ENCODE data around the gene KCNE2. TPM values are rescaled to one million over a fixed set of nuclear protein-coding genes. Genes with fewer than 3 reads are reported as not detected.

The KCNE2 gene, protein sequence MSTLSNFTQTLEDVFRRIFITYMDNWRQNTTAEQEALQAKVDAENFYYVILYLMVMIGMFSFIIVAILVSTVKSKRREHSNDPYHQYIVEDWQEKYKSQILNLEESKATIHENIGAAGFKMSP
- not detected in 2 replicates for total RNA-seq

DNA sequence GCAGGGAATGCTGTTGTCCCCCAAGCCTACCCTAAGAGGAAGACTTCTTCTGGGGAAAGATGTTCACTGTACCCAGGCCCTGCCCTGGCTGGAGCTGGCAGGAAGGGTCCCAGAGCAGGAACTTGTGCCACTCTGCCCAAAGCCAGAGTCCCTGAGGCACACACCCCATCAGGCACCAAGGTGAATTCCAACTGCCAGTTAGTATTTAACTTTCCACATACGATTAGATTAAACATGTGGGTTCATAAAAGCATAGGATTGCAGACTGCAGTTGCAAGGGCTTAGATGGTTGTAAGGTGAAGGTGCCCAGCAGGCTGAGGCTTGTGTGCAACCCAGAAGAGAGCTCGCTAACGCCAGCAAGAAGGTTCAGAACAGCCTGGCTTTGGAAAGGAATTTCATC is at the start of gene KCNE2:
Gene KCNE2, plus strand, starts transcription at position 274 of the 400 bp plus-strand sequence. CDS start 6,473 bp downstream, outside the sequence.
- Mint-ChIP-seq H3K4me3 (no peak within 1 kb of the TSS), H3K27me3 (ENCODE audit: insufficient read depth) (peaks cover 38% of the 10 kb centered on the region), H3K9me3 (no peaks in the 10 kb centered on the region), H3K36me3 (ENCODE audit: low read depth) (no peaks in the 10 kb centered on the region), H3K27ac (no peak within 1 kb of the TSS), H3K4me1 (ENCODE audit: low read depth) (peaks cover 10% of the 10 kb centered on the region)
- no peak for DNase-seq (ENCODE audit: low spot score)
- intact Hi-C loops (cut with micrococcal nuclease), result no loop called here

DNA sequence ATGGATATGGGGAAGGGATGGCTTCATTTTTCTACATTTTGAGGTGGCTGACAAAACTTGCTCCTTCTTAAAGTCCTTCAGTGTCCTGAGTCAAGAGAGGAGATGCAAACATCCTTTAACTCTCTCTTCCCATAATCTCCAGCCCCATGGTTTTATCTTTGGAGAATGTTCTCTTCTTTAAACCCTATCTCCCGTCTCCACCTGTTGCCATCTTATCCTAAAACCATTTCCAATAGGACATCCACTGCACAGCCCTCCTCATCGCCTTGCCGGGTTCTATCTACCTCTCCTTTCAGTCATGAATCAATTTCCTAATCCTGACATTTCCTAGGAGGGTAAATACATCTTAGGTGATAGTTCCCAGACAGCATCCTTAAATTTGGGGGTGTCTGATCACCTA is 44.2 kb upstream of the KCNE2 start:
- intact Hi-C loops (cut with micrococcal nuclease), result no loop called here
- H3K4me3 Mint-ChIP-seq, result no peak overlapping the region
- no peak overlapping the region for H3K27ac Mint-ChIP-seq
- peaks cover 18% of the 10 kb centered on the region for H3K27me3 Mint-ChIP-seq (ENCODE audit: insufficient read depth)
- H3K36me3 Mint-ChIP-seq (ENCODE audit: low read depth), result no peaks in the 10 kb centered on the region
- H3K9me3 Mint-ChIP-seq, result no peaks in the 10 kb centered on the region
- H3K4me1 Mint-ChIP-seq (ENCODE audit: low read depth), result no peaks in the 10 kb centered on the region
- DNase-seq (ENCODE audit: low spot score), result no peak

DNA sequence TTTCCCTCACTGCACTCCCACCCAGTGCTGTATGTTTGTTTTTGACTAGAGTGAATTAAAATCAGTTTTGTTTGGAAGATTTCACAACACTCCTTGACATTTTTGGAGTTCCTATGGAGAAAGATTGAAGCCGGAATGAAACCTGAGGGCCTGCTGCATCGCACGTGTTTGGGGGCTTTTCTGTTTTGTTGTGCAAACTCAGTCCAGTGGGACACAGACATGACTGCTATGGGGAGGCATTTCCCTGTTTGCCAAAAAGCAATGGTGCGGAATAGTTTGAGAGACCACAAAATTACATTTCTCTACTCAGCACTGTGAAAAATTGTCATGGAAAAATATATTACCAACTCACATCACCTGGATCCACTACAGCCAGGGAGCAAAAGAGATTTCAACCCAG is 43.8 kb upstream of the KCNE2 start:
- no peak for DNase-seq (ENCODE audit: low spot score)
- Mint-ChIP-seq H3K27me3 (ENCODE audit: insufficient read depth) (peaks cover 18% of the 10 kb centered on the region), H3K36me3 (ENCODE audit: low read depth) (no peaks in the 10 kb centered on the region), H3K4me1 (ENCODE audit: low read depth) (no peaks in the 10 kb centered on the region), H3K9me3 (no peaks in the 10 kb centered on the region), H3K4me3 (no peak overlapping the region), H3K27ac (no peak overlapping the region)
- intact Hi-C loops (cut with micrococcal nuclease), result no loop called here

GRCh38 chr21:34330055-34330454 is 33.8 kb upstream of the KCNE2 start:
- no peak for DNase-seq (ENCODE audit: low spot score)
- H3K4me1 Mint-ChIP-seq (ENCODE audit: low read depth), result no peaks in the 10 kb centered on the region
- no peak overlapping the region for H3K27ac Mint-ChIP-seq
- H3K9me3 Mint-ChIP-seq, result peaks cover 7% of the 10 kb centered on the region
- H3K36me3 Mint-ChIP-seq (ENCODE audit: low read depth), result no peaks in the 10 kb centered on the region
- H3K27me3 Mint-ChIP-seq (ENCODE audit: insufficient read depth), result peaks cover 12% of the 10 kb centered on the region
- H3K4me3 Mint-ChIP-seq, result no peak overlapping the region
- intact Hi-C loops (cut with micrococcal nuclease), result no loop called here

GRCh38 chr21:34331726-34332125 is 32.1 kb upstream of the KCNE2 start:
- no peaks in the 10 kb centered on the region for H3K4me1 Mint-ChIP-seq (ENCODE audit: low read depth)
- no peak for DNase-seq (ENCODE audit: low spot score)
- H3K36me3 Mint-ChIP-seq (ENCODE audit: low read depth), result no peaks in the 10 kb centered on the region
- peaks cover 7% of the 10 kb centered on the region for H3K27me3 Mint-ChIP-seq (ENCODE audit: insufficient read depth)
- H3K9me3 Mint-ChIP-seq, result peaks cover 7% of the 10 kb centered on the region
- no peak overlapping the region for H3K27ac Mint-ChIP-seq
- H3K4me3 Mint-ChIP-seq, result no peak overlapping the region
- intact Hi-C loops (cut with micrococcal nuclease), result no loop called here

DNA sequence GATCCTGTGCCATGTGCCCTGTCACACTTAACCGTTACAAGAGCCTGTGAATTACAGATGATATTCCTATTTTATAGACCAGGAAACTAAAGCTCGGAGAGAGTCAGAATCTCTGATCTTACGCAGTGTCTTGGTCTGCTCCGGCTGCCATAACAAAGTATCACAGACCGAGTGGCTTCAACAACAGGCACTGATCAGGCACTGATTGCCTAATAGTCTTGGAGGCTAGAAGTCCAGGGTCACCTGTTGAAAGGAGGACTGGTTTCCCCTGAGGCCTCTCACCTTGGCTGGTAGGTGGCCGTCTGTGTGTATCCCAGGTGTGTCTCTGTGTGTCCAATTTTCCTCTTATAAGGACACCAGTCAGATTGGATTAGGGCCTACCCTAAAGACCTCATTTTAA is 31.5 kb upstream of the KCNE2 start:
- Mint-ChIP-seq H3K4me3 (no peak overlapping the region), H3K27me3 (ENCODE audit: insufficient read depth) (peaks cover 8% of the 10 kb centered on the region), H3K27ac (no peak overlapping the region), H3K9me3 (peaks cover 7% of the 10 kb centered on the region), H3K4me1 (ENCODE audit: low read depth) (no peaks in the 10 kb centered on the region), H3K36me3 (ENCODE audit: low read depth) (no peaks in the 10 kb centered on the region)
- intact Hi-C loops (cut with micrococcal nuclease), result no loop called here
- no peak for DNase-seq (ENCODE audit: low spot score)

GRCh38 chr21:34333121-34333739 is 30.6 kb upstream of the KCNE2 start:
- Mint-ChIP-seq H3K27ac (no peak overlapping the region), H3K36me3 (ENCODE audit: low read depth) (no peaks in the 10 kb centered on the region)
- intact Hi-C loops (cut with micrococcal nuclease), result no loop called here

GRCh38 chr21:34335316-34335715 is 28.5 kb upstream of the KCNE2 start:
- intact Hi-C loops (cut with micrococcal nuclease), result no loop called here
- peaks cover 3% of the 10 kb centered on the region for H3K27me3 Mint-ChIP-seq (ENCODE audit: insufficient read depth)
- peaks cover 14% of the 10 kb centered on the region for H3K4me1 Mint-ChIP-seq (ENCODE audit: low read depth)
- no peak overlapping the region for H3K27ac Mint-ChIP-seq
- H3K4me3 Mint-ChIP-seq, result no peak overlapping the region
- H3K9me3 Mint-ChIP-seq, result no peaks in the 10 kb centered on the region
- H3K36me3 Mint-ChIP-seq (ENCODE audit: low read depth), result no peaks in the 10 kb centered on the region
- no peak for DNase-seq (ENCODE audit: low spot score)

More at GRCh38 chr21:34333121-34333739, 30.6 kb upstream of the KCNE2 start:
- H3K9me3 Mint-ChIP-seq, result peaks cover 7% of the 10 kb centered on the region
- H3K4me1 Mint-ChIP-seq (ENCODE audit: low read depth), result peaks cover 8% of the 10 kb centered on the region
- no peak for DNase-seq (ENCODE audit: low spot score)
- peaks cover 3% of the 10 kb centered on the region for H3K27me3 Mint-ChIP-seq (ENCODE audit: insufficient read depth)
- no peak overlapping the region for H3K4me3 Mint-ChIP-seq

DNA sequence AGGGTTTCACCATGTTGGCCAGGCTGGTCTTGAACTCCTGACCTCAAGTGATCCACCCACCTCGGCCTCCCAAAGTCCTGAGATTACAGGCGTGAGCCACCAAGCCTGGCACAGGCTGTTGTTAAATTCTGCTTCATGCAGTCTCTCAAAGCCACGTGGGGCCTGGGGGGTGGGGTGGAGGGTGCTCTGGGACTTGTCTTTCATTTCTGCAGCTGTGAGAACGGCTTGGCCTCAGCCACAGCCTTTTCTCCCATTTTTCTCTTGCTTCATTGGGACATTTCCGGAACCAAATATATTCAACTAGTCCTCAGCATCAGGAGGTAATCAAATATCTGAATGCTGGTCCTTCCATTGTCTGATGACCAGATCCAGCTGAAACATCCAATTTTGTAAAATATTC is 27.6 kb upstream of the KCNE2 start:
- H3K4me3 Mint-ChIP-seq, result no peak overlapping the region
- peaks cover 3% of the 10 kb centered on the region for H3K27me3 Mint-ChIP-seq (ENCODE audit: insufficient read depth)
- no peaks in the 10 kb centered on the region for H3K9me3 Mint-ChIP-seq
- H3K27ac Mint-ChIP-seq, result no peak overlapping the region
- intact Hi-C loops (cut with micrococcal nuclease), result no loop called here
- peaks cover 19% of the 10 kb centered on the region for H3K4me1 Mint-ChIP-seq (ENCODE audit: low read depth)
- DNase-seq (ENCODE audit: low spot score), result no peak
- H3K36me3 Mint-ChIP-seq (ENCODE audit: low read depth), result no peaks in the 10 kb centered on the region

DNA sequence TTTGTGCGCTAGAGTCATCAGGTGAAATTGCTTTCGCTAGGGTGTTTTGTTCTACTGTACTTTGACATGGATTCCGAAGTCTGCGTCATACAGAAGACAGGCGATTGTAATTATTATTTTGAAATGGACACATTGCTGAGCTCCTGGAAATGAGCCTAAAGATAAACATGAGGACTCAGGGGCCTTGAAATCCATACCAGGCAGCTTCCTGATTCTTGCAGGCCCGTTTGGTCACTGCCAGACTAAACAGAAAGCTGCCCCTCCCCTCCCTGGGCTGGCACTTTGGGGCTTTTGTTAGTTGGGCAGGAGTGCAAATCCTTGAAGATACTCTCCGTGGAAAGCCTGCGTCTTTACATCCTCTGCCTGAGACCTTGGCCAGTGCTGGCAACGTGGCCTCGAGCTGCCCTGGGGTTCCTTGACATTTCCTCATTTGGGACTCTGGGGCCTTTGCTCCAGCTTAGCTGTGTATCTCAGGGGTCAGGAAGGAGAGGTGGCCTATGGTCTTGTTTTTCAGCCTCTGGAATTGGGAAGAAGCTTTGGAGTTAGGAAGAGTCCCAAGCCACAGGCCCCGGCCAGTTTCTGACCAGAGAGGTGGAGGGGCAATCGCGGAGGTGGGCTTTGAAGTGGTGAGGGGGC is 26.9 kb upstream of the KCNE2 start:
- Mint-ChIP-seq H3K4me1 (ENCODE audit: low read depth) (peaks cover 19% of the 10 kb centered on the region), H3K27me3 (ENCODE audit: insufficient read depth) (peaks cover 3% of the 10 kb centered on the region), H3K27ac (no peak overlapping the region), H3K4me3 (no peak overlapping the region), H3K36me3 (ENCODE audit: low read depth) (no peaks in the 10 kb centered on the region), H3K9me3 (no peaks in the 10 kb centered on the region)
- no peak for DNase-seq (ENCODE audit: low spot score)
- intact Hi-C loops (cut with micrococcal nuclease), result no loop called here

DNA sequence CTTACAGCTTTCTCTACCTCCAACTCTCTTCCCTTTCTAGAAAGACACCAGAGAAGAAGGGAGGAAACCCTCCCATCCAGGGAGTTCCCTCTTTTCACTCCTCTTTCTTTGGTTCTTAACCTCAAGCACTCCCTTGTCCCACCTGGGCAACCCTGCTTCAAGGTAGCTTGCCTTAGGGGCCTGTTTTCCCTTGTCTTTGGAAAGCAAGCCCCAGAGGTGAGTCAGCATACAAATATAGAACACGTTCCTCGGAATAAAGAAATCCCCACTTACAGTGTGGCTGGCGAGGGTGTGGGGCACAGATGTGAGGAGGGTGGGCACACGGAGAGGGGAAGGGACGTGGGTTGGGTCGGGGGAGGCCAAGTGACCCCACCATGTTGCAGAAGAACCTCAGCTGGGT is 26.1 kb upstream of the KCNE2 start:
- no peak for DNase-seq (ENCODE audit: low spot score)
- H3K9me3 Mint-ChIP-seq, result no peaks in the 10 kb centered on the region
- peaks cover 7% of the 10 kb centered on the region for H3K27me3 Mint-ChIP-seq (ENCODE audit: insufficient read depth)
- H3K4me1 Mint-ChIP-seq (ENCODE audit: low read depth), result peaks cover 19% of the 10 kb centered on the region
- intact Hi-C loops (cut with micrococcal nuclease), result no loop called here
- H3K36me3 Mint-ChIP-seq (ENCODE audit: low read depth), result no peaks in the 10 kb centered on the region
- H3K4me3 Mint-ChIP-seq, result no peak overlapping the region
- no peak overlapping the region for H3K27ac Mint-ChIP-seq

- Mint-ChIP-seq H3K27ac (no peak overlapping the region), H3K9me3 (no peaks in the 10 kb centered on the region), H3K4me1 (ENCODE audit: low read depth) (peaks cover 19% of the 10 kb centered on the region), H3K27me3 (ENCODE audit: insufficient read depth) (peaks cover 7% of the 10 kb centered on the region), H3K4me3 (no peak overlapping the region), H3K36me3 (ENCODE audit: low read depth) (no peaks in the 10 kb centered on the region)
- DNase-seq (ENCODE audit: low spot score), result no peak
- intact Hi-C loops (cut with micrococcal nuclease), result no loop called here
Observed at GRCh38 chr21:34338226-34338625, 25.6 kb upstream of the KCNE2 start.

GRCh38 chr21:34340061-34340460 is 23.7 kb upstream of the KCNE2 start:
- DNase-seq (ENCODE audit: low spot score), result no peak
- no peaks in the 10 kb centered on the region for H3K9me3 Mint-ChIP-seq
- H3K36me3 Mint-ChIP-seq (ENCODE audit: low read depth), result no peaks in the 10 kb centered on the region
- peaks cover 12% of the 10 kb centered on the region for H3K27me3 Mint-ChIP-seq (ENCODE audit: insufficient read depth)
- peaks cover 19% of the 10 kb centered on the region for H3K4me1 Mint-ChIP-seq (ENCODE audit: low read depth)
- intact Hi-C loops (cut with micrococcal nuclease), result no loop called here
- H3K4me3 Mint-ChIP-seq, result no peak overlapping the region
- peak overlapping the region; percentile 19 for H3K27ac Mint-ChIP-seq

Data from activated T-helper 1 cell treated with anti-CD3 and anti-CD28 coated beads, Interleukin-12 subunit alpha, Interleukin-12 subunit beta, Interleukin-2, Interleukin-4 antibody, amounts not matched to agents 30 ng/mL and 10 ng/mL and 1 ng/mL, durations not matched to agents 14 hours and 24 hours and 36 hours (primary cell).